ENCODE results near the gene TSNAX.

DNA sequence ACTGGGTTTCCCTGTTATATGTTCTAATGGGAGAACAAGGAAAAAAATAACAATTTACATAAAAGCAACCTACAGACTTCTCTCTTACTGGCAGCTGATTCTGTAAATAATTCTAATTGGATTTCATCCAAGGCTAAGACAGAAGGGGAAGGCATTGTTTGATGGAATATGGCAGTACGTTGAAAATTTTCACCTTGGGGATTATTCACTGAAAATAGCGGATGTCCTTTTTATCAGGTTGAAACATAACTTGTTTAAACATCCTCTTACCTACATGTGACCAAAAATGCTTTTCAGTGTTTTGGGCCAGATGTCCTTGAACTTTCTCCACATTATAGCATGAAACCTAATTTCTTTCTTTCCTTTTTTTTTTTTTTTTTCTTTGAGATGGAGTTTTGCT is 24.9 kb downstream of the TSNAX start:
- no peak for TF ChIP-seq EZH2 (IDR thresholded peaks at IDR 0.05; ENCODE audit: borderline replicate concordance, low read depth, low read length, poor library complexity, severe bottlenecking)
- TF ChIP-seq, protein P1, sequence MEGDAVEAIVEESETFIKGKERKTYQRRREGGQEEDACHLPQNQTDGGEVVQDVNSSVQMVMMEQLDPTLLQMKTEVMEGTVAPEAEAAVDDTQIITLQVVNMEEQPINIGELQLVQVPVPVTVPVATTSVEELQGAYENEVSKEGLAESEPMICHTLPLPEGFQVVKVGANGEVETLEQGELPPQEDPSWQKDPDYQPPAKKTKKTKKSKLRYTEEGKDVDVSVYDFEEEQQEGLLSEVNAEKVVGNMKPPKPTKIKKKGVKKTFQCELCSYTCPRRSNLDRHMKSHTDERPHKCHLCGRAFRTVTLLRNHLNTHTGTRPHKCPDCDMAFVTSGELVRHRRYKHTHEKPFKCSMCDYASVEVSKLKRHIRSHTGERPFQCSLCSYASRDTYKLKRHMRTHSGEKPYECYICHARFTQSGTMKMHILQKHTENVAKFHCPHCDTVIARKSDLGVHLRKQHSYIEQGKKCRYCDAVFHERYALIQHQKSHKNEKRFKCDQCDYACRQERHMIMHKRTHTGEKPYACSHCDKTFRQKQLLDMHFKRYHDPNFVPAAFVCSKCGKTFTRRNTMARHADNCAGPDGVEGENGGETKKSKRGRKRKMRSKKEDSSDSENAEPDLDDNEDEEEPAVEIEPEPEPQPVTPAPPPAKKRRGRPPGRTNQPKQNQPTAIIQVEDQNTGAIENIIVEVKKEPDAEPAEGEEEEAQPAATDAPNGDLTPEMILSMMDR (conservative IDR thresholded peaks at IDR 0.05; ENCODE audit: low read depth, low read length) = no peak
